Loucy (cell line): ENCODE results near the gene PLK3.

Experiments used
- H2AFZ ChIP-seq: fragments of 200-600 bp; sonication (generic); 2 replicates; pipeline ENCODE4 v1.6.0; 2016; ENCODE audit warnings: antibody characterized with exemption, mild to moderate bottlenecking, low read length, moderate library complexity
- H3F3A ChIP-seq: fragments of 200-600 bp; 2 replicates; pipeline ENCODE4 v1.6.0; 2016; ENCODE audit warnings: antibody characterized with exemption, low read depth, mild to moderate bottlenecking
- H3K27me3 ChIP-seq: fragments of 200-600 bp; sonication (generic); 2 replicates; pipeline ENCODE4 v1.6.1; 2014; ENCODE audit warnings: low read length, mild to moderate bottlenecking; ENCODE audit not compliant: insufficient read depth, poor library complexity, severe bottlenecking
- H3K36me3 ChIP-seq: fragments of 200-600 bp; sonication (generic); 2 replicates; pipeline ENCODE4 v1.6.1; 2016; ENCODE audit warnings: low read length; ENCODE audit not compliant: insufficient read depth
- H3K4me1 ChIP-seq: fragments of 200-600 bp; sonication (generic); 2 replicates; pipeline ENCODE4 v1.5.1; 2014; ENCODE audit warnings: low read length, mild to moderate bottlenecking; ENCODE audit not compliant: insufficient read depth, poor library complexity, severe bottlenecking
- H3K4me2 ChIP-seq: fragments of 200-600 bp; sonication (generic); 2 replicates; pipeline ENCODE4 v1.6.0; 2014; ENCODE audit warnings: antibody characterized with exemption, low read length, low read depth, mild to moderate bottlenecking; ENCODE audit not compliant: poor library complexity, severe bottlenecking
- H3K4me3 ChIP-seq: fragments of 200-600 bp; sonication (generic); 2 replicates; pipeline ENCODE4 v1.5.1; 2014; ENCODE audit warnings: low read length, mild to moderate bottlenecking, mixed read lengths; ENCODE audit not compliant: poor library complexity, severe bottlenecking
- H3K79me2 ChIP-seq: fragments of 200-600 bp; sonication (generic); 2 replicates; pipeline ENCODE4 v1.6.1; 2014; ENCODE audit warnings: low read length; ENCODE audit not compliant: insufficient read depth
- H3K9ac ChIP-seq: fragments of 200-600 bp; sonication (generic); 2 replicates; pipeline ENCODE4 v1.6.0; 2014; ENCODE audit warnings: mild to moderate bottlenecking, low read depth, low read length, moderate library complexity; ENCODE audit not compliant: poor library complexity, severe bottlenecking
- H3K9me2 ChIP-seq: fragments of 200-600 bp; sonication (generic); replicated peaks from 2 replicates; pipeline ENCODE4 v1.6.1; 2016; ENCODE audit warnings: low read depth, low read length, mixed read lengths
- H3K9me3 ChIP-seq: fragments of 200-600 bp; sonication (generic); 2 replicates; pipeline ENCODE4 v1.6.1; 2014; ENCODE audit warnings: mild to moderate bottlenecking, antibody characterized with exemption, low read length, low read depth; ENCODE audit not compliant: insufficient read depth
- H4K20me1 ChIP-seq: fragments of 200-600 bp; sonication (generic); 2 replicates; pipeline ENCODE4 v1.6.0; 2014; ENCODE audit warnings: antibody characterized with exemption, low read length, mild to moderate bottlenecking; ENCODE audit not compliant: insufficient read depth, poor library complexity, severe bottlenecking
- EZH2phosphoT487 ChIP-seq: fragments of 200-600 bp; IDR thresholded peaks from 2 replicates; pipeline ENCODE4 v1.6.1; 2018; ENCODE audit warnings: antibody characterized with exemption, mild to moderate bottlenecking, moderate library complexity, borderline replicate concordance
- TF ChIP-seq, protein P1 (sequence below): fragments of 200-600 bp; sonication (generic); conservative IDR thresholded peaks from 2 replicates; pipeline ENCODE4 v1.5.1; 2014; ENCODE audit warnings: mild to moderate bottlenecking, antibody characterized with exemption, low read length

Gene PLK3

DNA sequence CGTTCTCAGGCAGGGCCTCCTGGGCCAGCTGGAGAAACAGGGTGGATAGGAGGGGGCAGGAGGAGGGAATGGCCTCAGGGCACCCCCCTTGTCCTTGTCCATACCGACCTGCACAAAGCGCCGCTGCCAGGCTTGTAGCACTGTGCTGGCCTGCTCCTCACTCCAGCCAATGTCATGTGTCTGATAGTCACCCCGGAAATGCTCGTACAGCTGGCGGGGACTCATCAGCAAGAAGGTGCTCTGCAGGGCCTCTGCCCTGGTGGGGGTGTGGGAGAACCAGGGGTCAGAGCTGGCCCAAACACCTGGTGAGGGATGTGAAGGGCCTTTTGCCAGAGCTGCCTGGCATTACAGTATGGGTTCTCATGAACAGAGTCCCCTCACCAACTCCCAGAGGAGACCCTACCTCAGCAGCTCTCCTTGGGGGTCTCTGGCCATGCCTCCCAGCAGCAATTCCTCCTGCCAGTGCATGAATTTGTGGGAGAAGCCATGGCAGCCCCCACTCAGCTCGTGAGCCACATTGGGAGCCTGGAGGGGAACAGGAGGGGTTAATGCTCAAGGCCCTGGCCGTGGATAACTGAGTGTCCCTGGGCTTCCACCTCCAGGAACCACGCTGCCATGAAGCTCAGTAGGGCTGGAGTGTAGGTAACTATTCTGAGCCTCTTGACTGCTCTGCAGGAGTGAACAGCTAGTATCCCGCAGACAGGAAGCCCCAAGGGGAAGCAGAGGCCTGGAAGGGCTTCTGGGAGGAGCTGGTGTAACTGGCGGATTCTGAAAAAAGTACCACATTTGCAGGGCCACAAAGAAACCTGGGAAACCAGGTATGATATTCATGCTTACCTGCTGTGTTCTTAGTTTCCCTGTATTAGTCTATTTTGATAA is 29.6 kb downstream of the PLK3 start:
- no peak overlapping the region for H2AFZ ChIP-seq
- no peaks in the 10 kb centered on the region for H3K36me3 ChIP-seq
- no peak overlapping the region for H3K9ac ChIP-seq
- TF ChIP-seq EZH2phosphoT487, result no peak
- TF ChIP-seq, protein P1, sequence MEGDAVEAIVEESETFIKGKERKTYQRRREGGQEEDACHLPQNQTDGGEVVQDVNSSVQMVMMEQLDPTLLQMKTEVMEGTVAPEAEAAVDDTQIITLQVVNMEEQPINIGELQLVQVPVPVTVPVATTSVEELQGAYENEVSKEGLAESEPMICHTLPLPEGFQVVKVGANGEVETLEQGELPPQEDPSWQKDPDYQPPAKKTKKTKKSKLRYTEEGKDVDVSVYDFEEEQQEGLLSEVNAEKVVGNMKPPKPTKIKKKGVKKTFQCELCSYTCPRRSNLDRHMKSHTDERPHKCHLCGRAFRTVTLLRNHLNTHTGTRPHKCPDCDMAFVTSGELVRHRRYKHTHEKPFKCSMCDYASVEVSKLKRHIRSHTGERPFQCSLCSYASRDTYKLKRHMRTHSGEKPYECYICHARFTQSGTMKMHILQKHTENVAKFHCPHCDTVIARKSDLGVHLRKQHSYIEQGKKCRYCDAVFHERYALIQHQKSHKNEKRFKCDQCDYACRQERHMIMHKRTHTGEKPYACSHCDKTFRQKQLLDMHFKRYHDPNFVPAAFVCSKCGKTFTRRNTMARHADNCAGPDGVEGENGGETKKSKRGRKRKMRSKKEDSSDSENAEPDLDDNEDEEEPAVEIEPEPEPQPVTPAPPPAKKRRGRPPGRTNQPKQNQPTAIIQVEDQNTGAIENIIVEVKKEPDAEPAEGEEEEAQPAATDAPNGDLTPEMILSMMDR, result no peak
- H3F3A ChIP-seq, result no peaks in the 10 kb centered on the region
- H3K4me3 ChIP-seq, result no peak overlapping the region
- H3K27me3 ChIP-seq, result no peaks in the 10 kb centered on the region
- H3K4me1 ChIP-seq, result no peaks in the 10 kb centered on the region
- no peaks in the 10 kb centered on the region for H3K79me2 ChIP-seq
- no peak overlapping the region for H3K4me2 ChIP-seq
- no peaks in the 10 kb centered on the region for H3K9me3 ChIP-seq
- no peaks in the 10 kb centered on the region for H4K20me1 ChIP-seq
- H3K9me2 ChIP-seq, result no peaks in the 10 kb centered on the region

DNA sequence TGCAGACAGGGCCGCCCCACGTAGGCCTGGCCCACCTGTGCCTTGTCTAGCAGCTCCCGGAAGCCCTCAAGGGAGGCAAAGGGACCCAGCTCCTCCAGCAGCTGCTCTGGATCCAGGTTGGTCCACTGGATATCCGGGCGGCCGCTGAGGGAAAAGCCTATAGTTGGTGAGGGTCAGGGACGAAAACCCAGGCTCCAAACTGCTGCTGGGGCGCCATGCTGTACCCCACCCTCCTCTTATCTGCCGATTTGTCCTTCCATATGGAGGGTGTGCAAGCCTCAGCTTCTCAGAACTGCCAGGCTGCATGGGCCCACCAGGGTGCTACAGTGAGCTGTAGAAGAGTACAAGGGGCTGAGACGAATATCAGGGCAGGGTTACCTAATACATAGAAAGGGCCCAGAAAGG is 30.7 kb downstream of the PLK3 start:
- Histone ChIP-seq H3K4me2 (no peak overlapping the region), H3K4me1 (no peaks in the 10 kb centered on the region), H3K9me2 (no peaks in the 10 kb centered on the region), H3K27me3 (no peaks in the 10 kb centered on the region), H3K36me3 (no peaks in the 10 kb centered on the region), H3K9me3 (no peaks in the 10 kb centered on the region), H3F3A (no peaks in the 10 kb centered on the region), H2AFZ (0 out of 2 replicates have a peak overlapping the region, but pooled peaks have one; percentile 0), H3K79me2 (no peaks in the 10 kb centered on the region), H3K9ac (no peak overlapping the region), H3K4me3 (no peak overlapping the region), H4K20me1 (no peaks in the 10 kb centered on the region)
- TF ChIP-seq EZH2phosphoT487, result no peak
- TF ChIP-seq, protein P1, result no peak

DNA sequence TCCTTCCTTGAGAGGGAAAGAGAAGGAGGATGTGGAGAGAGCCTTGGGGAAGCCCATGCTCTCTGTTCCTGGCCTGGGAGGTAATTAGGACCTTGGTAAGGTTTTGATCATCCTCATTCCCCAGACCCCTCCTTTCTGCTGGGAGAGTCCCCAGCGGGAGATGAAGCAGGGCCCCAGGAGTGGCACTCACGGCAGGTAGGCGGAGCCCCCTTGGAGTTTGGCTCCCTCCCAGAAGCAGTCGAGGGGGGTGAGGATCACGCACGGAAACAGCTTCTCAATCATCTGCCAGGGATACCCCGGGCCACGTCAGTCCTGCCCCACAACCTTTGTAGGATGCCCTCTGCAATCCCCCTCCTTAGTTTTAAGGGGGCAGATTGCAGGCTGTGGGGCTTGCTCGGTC is 31.3 kb downstream of the PLK3 start:
- no peaks in the 10 kb centered on the region for H3K36me3 ChIP-seq
- H3K79me2 ChIP-seq, result no peaks in the 10 kb centered on the region
- H3K4me2 ChIP-seq, result no peak overlapping the region
- no peaks in the 10 kb centered on the region for H3K27me3 ChIP-seq
- H2AFZ ChIP-seq, result 0 out of 2 replicates have a peak overlapping the region, but pooled peaks have one; percentile 0
- H3K9me3 ChIP-seq, result no peaks in the 10 kb centered on the region
- no peaks in the 10 kb centered on the region for H3K9me2 ChIP-seq
- no peaks in the 10 kb centered on the region for H3K4me1 ChIP-seq
- no peak overlapping the region for H3K9ac ChIP-seq
- no peak overlapping the region for H3K4me3 ChIP-seq
- TF ChIP-seq EZH2phosphoT487, result no peak
- TF ChIP-seq, protein P1, result no peak
- no peaks in the 10 kb centered on the region for H3F3A ChIP-seq
- no peaks in the 10 kb centered on the region for H4K20me1 ChIP-seq
